NCI-H2196 (cell line): Measurements from ENCODE around the gene RMI1.
"Not testable (repeated sequence)": the region's sequence is repeated elsewhere in the genome, so short reads cannot be mapped to it uniquely, and the experiment has no call there.

Experiments
- DNase-seq: peaks from one replicate; lab custom pipeline; 2025; ENCODE audit not compliant: unreplicated experiment; lab: John Stamatoyannopoulos, UW

RMI1 gene

GRCh38 chr9:83980395-83981125, at the start of gene RMI1:
Gene RMI1, plus strand, starts transcription at chr9:83980805. Its CDS starts 20,182 bp downstream, at chr9:84000987.
- peak; percentile 99 for DNase-seq

- no peak for DNase-seq
Observed at GRCh38 chr9:83930881-83931280, 49.7 kb upstream of the RMI1 start.

- DNase-seq: no peak
Observed at GRCh38 chr9:83932011-83932410, 48.6 kb upstream of the RMI1 start.

GRCh38 chr9:83932851-83933250, 47.8 kb upstream of the RMI1 start:
- no peak for DNase-seq

GRCh38 chr9:83933790-83934189, 46.8 kb upstream of the RMI1 start:
- no peak for DNase-seq

- DNase-seq: peak; percentile 25
Observed at GRCh38 chr9:83934569-83935275, 45.9 kb upstream of the RMI1 start.

- DNase-seq: peak; percentile 62
Observed at GRCh38 chr9:83935276-83935935, 45.2 kb upstream of the RMI1 start.

- DNase-seq: no peak
Observed at GRCh38 chr9:83936523-83936922, 44.1 kb upstream of the RMI1 start.

- DNase-seq: peak; percentile 70
Observed at GRCh38 chr9:83937861-83938455, 42.6 kb upstream of the RMI1 start.

- DNase-seq: no peak
Observed at GRCh38 chr9:83940590-83941303, 39.9 kb upstream of the RMI1 start.

- DNase-seq: not testable (repeated sequence)
Observed at GRCh38 chr9:83948096-83948495, 32.5 kb upstream of the RMI1 start.

- DNase-seq: no peak
Observed at GRCh38 chr9:83956086-83956435, 24.5 kb upstream of the RMI1 start.

GRCh38 chr9:83956436-83957247, 24.0 kb upstream of the RMI1 start:
- peak; percentile 69 for DNase-seq

GRCh38 chr9:83957248-83957513, 23.4 kb upstream of the RMI1 start:
- DNase-seq: no peak

- DNase-seq: peak; percentile 33
Observed at GRCh38 chr9:83959061-83959460, 21.5 kb upstream of the RMI1 start.

- no peak for DNase-seq
Observed at GRCh38 chr9:83960991-83961390, 19.6 kb upstream of the RMI1 start.

GRCh38 chr9:83962165-83962564, 18.4 kb upstream of the RMI1 start:
- DNase-seq: no peak

GRCh38 chr9:83964973-83965349, 15.6 kb upstream of the RMI1 start:
- DNase-seq: no peak

- no peak for DNase-seq
Observed at GRCh38 chr9:83965350-83966208, 15.0 kb upstream of the RMI1 start.

- DNase-seq: no peak
Observed at GRCh38 chr9:83966209-83966582, 14.4 kb upstream of the RMI1 start.
